HEK293 (cell line): Measurements from ENCODE around the gene FES.

Experiments used
- CTCF ChIA-PET: fragments of 350-600 bp; formaldehyde crosslinking; extraction: SDS; loops from one replicate; lab custom pipeline; 2021; ENCODE audit warnings: antibody characterized with exemption; lab: Yijun Ruan, JAX
- POLR2A ChIA-PET: fragments of 300-600 bp; formaldehyde crosslinking; extraction: SDS; loops from one replicate; lab custom pipeline; 2020; ENCODE audit warnings: antibody characterized with exemption, inconsistent platforms; lab: Yijun Ruan, JAX
- H3K27ac ChIP-seq: fragments of 200-500 bp; sonication (Bioruptor generic); 2 replicates; pipeline ENCODE4 v1.5.1; 2014; ENCODE audit warnings: low read depth, low read length, control low read depth, inconsistent platforms; ENCODE audit errors: extremely low read depth
- H3K36me3 ChIP-seq, 2 experiments: fragments of 200-500 bp in 1 of 2; sonication (Bioruptor generic) in 1 of 2; 1 replicate in 1 of 2; 2 replicates in 1 of 2; pipeline ENCODE4 v1.5.1; 2014 to 2017; ENCODE audit warnings: inconsistent platforms in 2 of 2, low read length in 2 of 2; ENCODE audit not compliant: control insufficient read depth in 2 of 2, insufficient read depth in 1 of 2
- H3K4me1 ChIP-seq: fragments of 200-500 bp; sonication (Bioruptor generic); 2 replicates; pipeline ENCODE4 v1.5.1; 2014; ENCODE audit warnings: mild to moderate bottlenecking, low read length, inconsistent platforms; ENCODE audit not compliant: control insufficient read depth, insufficient read depth
- H3K4me3 ChIP-seq: 2 replicates; pipeline ENCODE4 v1.5.1; 2011; ENCODE audit warnings: low read depth, mild to moderate bottlenecking, control low read depth, low read length, moderate library complexity
- H3K9me3 ChIP-seq: fragments of 200-500 bp; sonication (Bioruptor generic); 2 replicates; pipeline ENCODE4 v1.5.1; 2014; ENCODE audit warnings: low read depth, low read length, inconsistent platforms; ENCODE audit not compliant: control insufficient read depth, insufficient read depth
- MZF1 ChIP-seq: fragments of 450-650 bp; formaldehyde crosslinking; IDR thresholded peaks from 2 replicates; pipeline ENCODE4 v1.5.1; 2017; ENCODE audit warnings: missing biosample characterization, missing genetic modification characterization, borderline replicate concordance
- SCRT2 ChIP-seq: fragments of 450-650 bp; formaldehyde crosslinking; IDR thresholded peaks from 2 replicates; pipeline ENCODE4 v1.5.1; 2016; ENCODE audit warnings: missing biosample characterization, missing genetic modification characterization
- ZFP41 ChIP-seq: fragments of 450-650 bp; formaldehyde crosslinking; IDR thresholded peaks from 2 replicates; pipeline ENCODE4 v1.5.1; 2016; ENCODE audit warnings: missing biosample characterization, missing genetic modification characterization, borderline replicate concordance
- ZNF133 ChIP-seq: fragments of 450-650 bp; formaldehyde crosslinking; IDR thresholded peaks from 2 replicates; pipeline ENCODE4 v1.5.1; 2016; ENCODE audit warnings: missing biosample characterization, missing genetic modification characterization
- ZNF157 ChIP-seq: fragments of 450-650 bp; formaldehyde crosslinking; IDR thresholded peaks from 2 replicates; pipeline ENCODE4 v1.5.1; 2016; ENCODE audit warnings: missing biosample characterization, missing genetic modification characterization
- ZNF175 ChIP-seq: fragments of 450-650 bp; formaldehyde crosslinking; IDR thresholded peaks from 2 replicates; pipeline ENCODE4 v1.5.1; 2016; ENCODE audit warnings: missing biosample characterization, missing genetic modification characterization
- ZNF266 ChIP-seq: fragments of 450-650 bp; formaldehyde crosslinking; IDR thresholded peaks from 2 replicates; pipeline ENCODE4 v1.5.1; 2016; ENCODE audit warnings: missing biosample characterization, missing genetic modification characterization, low read depth
- ZNF292 ChIP-seq: fragments of 450-650 bp; formaldehyde crosslinking; IDR thresholded peaks from 2 replicates; pipeline ENCODE4 v1.5.1; 2016; ENCODE audit warnings: low read depth, missing biosample characterization, missing genetic modification characterization, borderline replicate concordance
- ZNF404 ChIP-seq: fragments of 450-650 bp; formaldehyde crosslinking; IDR thresholded peaks from 2 replicates; pipeline ENCODE4 v1.5.1; 2017; ENCODE audit warnings: missing biosample characterization, missing genetic modification characterization
- ZNF501 ChIP-seq: fragments of 450-650 bp; formaldehyde crosslinking; IDR thresholded peaks from 2 replicates; pipeline ENCODE4 v1.5.1; 2016; ENCODE audit warnings: missing biosample characterization, missing genetic modification characterization
- ZNF514 ChIP-seq: fragments of 450-650 bp; formaldehyde crosslinking; IDR thresholded peaks from 2 replicates; pipeline ENCODE4 v1.5.1; 2016; ENCODE audit warnings: missing biosample characterization, missing genetic modification characterization
- ZNF555 ChIP-seq: fragments of 450-650 bp; formaldehyde crosslinking; conservative IDR thresholded peaks from 2 replicates; pipeline ENCODE4 v1.5.1; 2017; ENCODE audit warnings: missing biosample characterization, mild to moderate bottlenecking, missing genetic modification characterization, inconsistent platforms
- ZNF677 ChIP-seq: fragments of 450-650 bp; IDR thresholded peaks from 2 replicates; pipeline ENCODE4 v1.5.0; 2018; ENCODE audit warnings: missing biosample characterization, mild to moderate bottlenecking, missing genetic modification characterization, moderate library complexity
- ZNF76 ChIP-seq: fragments of 450-650 bp; formaldehyde crosslinking; IDR thresholded peaks from 2 replicates; pipeline ENCODE4; 2016; ENCODE audit warnings: low read depth, missing biosample characterization, missing genetic modification characterization, borderline replicate concordance
- TF ChIP-seq, protein P1 (sequence below): fragments of 450-650 bp; formaldehyde crosslinking; IDR thresholded peaks from 2 replicates; pipeline ENCODE4 v1.5.1; 2016; ENCODE audit warnings: missing biosample characterization, missing genetic modification characterization
- TF ChIP-seq, protein P2 (sequence below): fragments of 450-650 bp; formaldehyde crosslinking; IDR thresholded peaks from 2 replicates; pipeline ENCODE4 v1.5.1; 2016; ENCODE audit warnings: missing biosample characterization, missing genetic modification characterization
- TF ChIP-seq, protein P3 (sequence below): fragments of 450-650 bp; formaldehyde crosslinking; IDR thresholded peaks from 2 replicates; pipeline ENCODE4 v1.5.1; 2016; ENCODE audit warnings: missing biosample characterization, missing genetic modification characterization
- TF ChIP-seq, protein P4 (sequence below): sonication (generic); formaldehyde crosslinking; IDR thresholded peaks from 2 replicates; pipeline ENCODE4 v1.8.1; 2022; ENCODE audit warnings: mild to moderate bottlenecking, moderate library complexity, missing genetic modification reagents

FES gene

DNA sequence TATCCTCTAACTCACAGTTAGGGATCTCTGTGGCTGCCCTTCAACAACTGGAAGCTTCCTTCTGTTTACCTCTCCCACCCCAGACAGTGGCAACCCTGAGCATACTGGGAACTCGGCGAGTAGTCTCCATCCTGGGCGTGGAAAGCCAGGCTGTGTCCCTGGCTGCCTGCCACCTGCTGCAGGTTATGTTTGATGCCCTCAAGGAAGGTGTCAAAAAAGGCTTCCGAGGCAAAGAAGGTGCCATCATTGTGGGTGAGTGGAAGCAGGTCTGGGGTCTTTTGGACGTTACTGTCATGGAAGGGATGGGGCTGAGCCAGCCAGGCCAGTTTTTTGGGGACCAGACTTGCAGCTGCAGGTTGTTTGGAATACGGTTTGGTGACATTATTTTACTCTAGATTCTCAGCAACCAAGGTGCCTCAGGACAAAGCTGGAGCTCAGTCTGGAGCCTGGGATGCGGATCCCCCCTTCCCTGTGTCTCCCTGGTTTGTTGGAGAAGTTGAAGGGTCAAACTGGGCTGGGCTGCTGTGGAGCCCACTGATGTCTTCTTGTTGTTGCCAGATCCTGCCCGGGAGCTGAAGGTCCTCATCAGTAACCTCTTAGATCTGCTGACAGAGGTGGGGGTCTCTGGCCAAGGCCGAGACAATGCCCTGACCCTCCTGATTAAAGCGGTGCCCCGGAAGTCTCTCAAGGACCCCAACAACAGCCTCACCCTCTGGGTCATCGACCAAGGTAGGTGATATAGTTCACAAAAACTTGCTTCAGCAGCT is 58.2 kb downstream of the FES start:
- Histone ChIP-seq H3K9me3 (no peaks in the 10 kb centered on the region), H3K36me3 (peaks cover 68 to 89% of the 10 kb centered on the region in 2 experiments), H3K27ac (no peak overlapping the region), H3K4me1 (no peaks in the 10 kb centered on the region), H3K4me3 (no peak overlapping the region)
- CTCF ChIA-PET, result interaction anchor here (0.6 to 5.1 kb wide), 5 partner anchors 9 to 304 kb away, joined by 4 to 60 read pairs (median 6); partner anchors contain the start of genes HDDC3, UNC45A and VPS33B
- POLR2A ChIA-PET, result interaction anchor here (0.7 to 2.5 kb wide), 5 partner anchors 8 to 53 kb away, joined by 3 to 14 read pairs (median 7); partner anchors contain the start of genes RCCD1 and UNC45A
- no peak for TF ChIP-seq MZF1 (tag by site-specific recombination)
- TF ChIP-seq ZNF157 (tag by site-specific recombination), result no peak
- TF ChIP-seq ZNF175, result no peak
- TF ChIP-seq, protein P1, sequence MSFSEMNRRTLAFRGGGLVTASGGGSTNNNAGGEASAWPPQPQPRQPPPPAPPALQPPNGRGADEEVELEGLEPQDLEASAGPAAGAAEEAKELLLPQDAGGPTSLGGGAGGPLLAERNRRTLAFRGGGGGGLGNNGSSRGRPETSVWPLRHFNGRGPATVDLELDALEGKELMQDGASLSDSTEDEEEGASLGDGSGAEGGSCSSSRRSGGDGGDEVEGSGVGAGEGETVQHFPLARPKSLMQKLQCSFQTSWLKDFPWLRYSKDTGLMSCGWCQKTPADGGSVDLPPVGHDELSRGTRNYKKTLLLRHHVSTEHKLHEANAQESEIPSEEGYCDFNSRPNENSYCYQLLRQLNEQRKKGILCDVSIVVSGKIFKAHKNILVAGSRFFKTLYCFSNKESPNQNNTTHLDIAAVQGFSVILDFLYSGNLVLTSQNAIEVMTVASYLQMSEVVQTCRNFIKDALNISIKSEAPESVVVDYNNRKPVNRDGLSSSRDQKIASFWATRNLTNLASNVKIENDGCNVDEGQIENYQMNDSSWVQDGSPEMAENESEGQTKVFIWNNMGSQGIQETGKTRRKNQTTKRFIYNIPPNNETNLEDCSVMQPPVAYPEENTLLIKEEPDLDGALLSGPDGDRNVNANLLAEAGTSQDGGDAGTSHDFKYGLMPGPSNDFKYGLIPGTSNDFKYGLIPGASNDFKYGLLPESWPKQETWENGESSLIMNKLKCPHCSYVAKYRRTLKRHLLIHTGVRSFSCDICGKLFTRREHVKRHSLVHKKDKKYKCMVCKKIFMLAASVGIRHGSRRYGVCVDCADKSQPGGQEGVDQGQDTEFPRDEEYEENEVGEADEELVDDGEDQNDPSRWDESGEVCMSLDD (tag by site-specific recombination), result no peak
- no peak for TF ChIP-seq ZNF292 (tag by site-specific recombination)
- no peak for TF ChIP-seq ZNF76 (tag by site-specific recombination)
- no peak for TF ChIP-seq ZNF501 (tag by site-specific recombination)
- TF ChIP-seq, protein P2, sequence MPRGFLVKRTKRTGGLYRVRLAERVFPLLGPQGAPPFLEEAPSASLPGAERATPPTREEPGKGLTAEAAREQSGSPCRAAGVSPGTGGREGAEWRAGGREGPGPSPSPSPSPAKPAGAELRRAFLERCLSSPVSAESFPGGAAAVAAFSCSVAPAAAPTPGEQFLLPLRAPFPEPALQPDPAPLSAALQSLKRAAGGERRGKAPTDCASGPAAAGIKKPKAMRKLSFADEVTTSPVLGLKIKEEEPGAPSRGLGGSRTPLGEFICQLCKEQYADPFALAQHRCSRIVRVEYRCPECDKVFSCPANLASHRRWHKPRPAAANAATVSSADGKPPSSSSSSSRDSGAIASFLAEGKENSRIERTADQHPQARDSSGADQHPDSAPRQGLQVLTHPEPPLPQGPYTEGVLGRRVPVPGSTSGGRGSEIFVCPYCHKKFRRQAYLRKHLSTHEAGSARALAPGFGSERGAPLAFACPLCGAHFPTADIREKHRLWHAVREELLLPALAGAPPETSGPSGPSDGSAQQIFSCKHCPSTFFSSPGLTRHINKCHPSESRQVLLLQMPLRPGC, result no peak
- no peak for TF ChIP-seq ZFP41 (tag by site-specific recombination)
- TF ChIP-seq, protein P3, sequence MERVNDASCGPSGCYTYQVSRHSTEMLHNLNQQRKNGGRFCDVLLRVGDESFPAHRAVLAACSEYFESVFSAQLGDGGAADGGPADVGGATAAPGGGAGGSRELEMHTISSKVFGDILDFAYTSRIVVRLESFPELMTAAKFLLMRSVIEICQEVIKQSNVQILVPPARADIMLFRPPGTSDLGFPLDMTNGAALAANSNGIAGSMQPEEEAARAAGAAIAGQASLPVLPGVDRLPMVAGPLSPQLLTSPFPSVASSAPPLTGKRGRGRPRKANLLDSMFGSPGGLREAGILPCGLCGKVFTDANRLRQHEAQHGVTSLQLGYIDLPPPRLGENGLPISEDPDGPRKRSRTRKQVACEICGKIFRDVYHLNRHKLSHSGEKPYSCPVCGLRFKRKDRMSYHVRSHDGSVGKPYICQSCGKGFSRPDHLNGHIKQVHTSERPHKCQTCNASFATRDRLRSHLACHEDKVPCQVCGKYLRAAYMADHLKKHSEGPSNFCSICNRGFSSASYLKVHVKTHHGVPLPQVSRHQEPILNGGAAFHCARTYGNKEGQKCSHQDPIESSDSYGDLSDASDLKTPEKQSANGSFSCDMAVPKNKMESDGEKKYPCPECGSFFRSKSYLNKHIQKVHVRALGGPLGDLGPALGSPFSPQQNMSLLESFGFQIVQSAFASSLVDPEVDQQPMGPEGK (tag by site-specific recombination), result no peak
- no peak for TF ChIP-seq ZNF266 (tag by site-specific recombination)
- TF ChIP-seq ZNF133 (tag by site-specific recombination), result no peak
- no peak for TF ChIP-seq ZNF555 (tag by site-specific recombination)
- no peak for TF ChIP-seq SCRT2
- TF ChIP-seq, protein P4, sequence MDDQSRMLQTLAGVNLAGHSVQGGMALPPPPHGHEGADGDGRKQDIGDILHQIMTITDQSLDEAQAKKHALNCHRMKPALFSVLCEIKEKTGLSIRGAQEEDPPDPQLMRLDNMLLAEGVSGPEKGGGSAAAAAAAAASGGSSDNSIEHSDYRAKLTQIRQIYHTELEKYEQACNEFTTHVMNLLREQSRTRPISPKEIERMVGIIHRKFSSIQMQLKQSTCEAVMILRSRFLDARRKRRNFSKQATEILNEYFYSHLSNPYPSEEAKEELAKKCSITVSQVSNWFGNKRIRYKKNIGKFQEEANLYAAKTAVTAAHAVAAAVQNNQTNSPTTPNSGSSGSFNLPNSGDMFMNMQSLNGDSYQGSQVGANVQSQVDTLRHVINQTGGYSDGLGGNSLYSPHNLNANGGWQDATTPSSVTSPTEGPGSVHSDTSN (CRISPR knock-in tag), result no peak
- no peak for TF ChIP-seq ZNF514 (tag by site-specific recombination)
- no peak for TF ChIP-seq ZNF677 (tag by site-specific recombination)
- no peak for TF ChIP-seq ZNF404 (tag by site-specific recombination)
- TF ChIP-seq, all 188 proteins: peak for 0
